ENCODE measurements around the gene GZMA. TPM values are rescaled to one million over a fixed set of nuclear protein-coding genes. Genes with fewer than 3 reads are reported as not detected.
"Not testable (repeated sequence)": the region's sequence is repeated elsewhere in the genome, so short reads cannot be mapped to it uniquely, and the experiment has no call there.

GZMA gene
- total RNA-seq, 2 experiments from 2014 or later, result 3.5 to 5.0 TPM

- H3K36me3 Mint-ChIP-seq (ENCODE audit: low read depth), result peaks cover 25% of the 10 kb centered on the region
- peak overlapping the region; percentile 50 to 64 for H3K27ac ChIP-seq (ENCODE audit: low read depth in 1 of 2, low read length in 2 of 2)
Measured at GRCh38 chr5:55096182-55096581, 6.3 kb upstream of the GZMA start.

GRCh38 chr5:55096861-55097260 is 5.6 kb upstream of the GZMA start:
- H3K27me3 ChIP-seq (ENCODE audit: control insufficient read depth in 1 of 2, insufficient read depth in 2 of 2, low read length in 2 of 2), result no peaks in the 10 kb centered on the region
- H3K9me3 Mint-ChIP-seq, result peaks cover 15% of the 10 kb centered on the region
- ATAC-seq (ENCODE audit: poor library complexity), result peak; percentile 84
- peak overlapping the region; percentile 72 for H3K4me3 Mint-ChIP-seq
- no peaks in the 10 kb centered on the region for H3K9me3 ChIP-seq (ENCODE audit: control insufficient read depth in 1 of 2, insufficient read depth in 1 of 2, low read length in 2 of 2)
- no peak overlapping the region for H3K4me3 ChIP-seq (ENCODE audit: low read length)
- intact Hi-C loops (cut with DNase I, micrococcal nuclease), result no loop called here
- H3K36me3 Mint-ChIP-seq (ENCODE audit: low read depth), result peaks cover 25% of the 10 kb centered on the region
- peaks cover 86% of the 10 kb centered on the region for H3K4me1 Mint-ChIP-seq (ENCODE audit: low read depth)
- no peaks in the 10 kb centered on the region for H3K27me3 Mint-ChIP-seq
- CTCF ChIA-PET, result interaction anchor here (1.5 kb wide), 1 partner anchor 152 kb away, joined by 4 read pairs; no protein-coding TSS in a partner anchor
- no peaks in the 10 kb centered on the region for H3K36me3 ChIP-seq (ENCODE audit: insufficient read depth, low read length)
- H3K4me1 ChIP-seq (ENCODE audit: insufficient read depth, low read length), result peaks cover 48% of the 10 kb centered on the region
- POLR2A ChIA-PET, result interaction anchor here (1.0 to 3.2 kb wide), 15 partner anchors 8 to 1813 kb away, joined by 3 to 33 read pairs (median 6); no protein-coding TSS in a partner anchor
- peak; percentile 22 to 87 (median 56) for DNase-seq
- H3K27ac Mint-ChIP-seq, result peak overlapping the region; percentile 90
- H3K27ac ChIP-seq (ENCODE audit: low read depth in 1 of 2, low read length in 2 of 2), result peak overlapping the region; percentile 50 to 64
- TF ChIP-seq, protein P1, sequence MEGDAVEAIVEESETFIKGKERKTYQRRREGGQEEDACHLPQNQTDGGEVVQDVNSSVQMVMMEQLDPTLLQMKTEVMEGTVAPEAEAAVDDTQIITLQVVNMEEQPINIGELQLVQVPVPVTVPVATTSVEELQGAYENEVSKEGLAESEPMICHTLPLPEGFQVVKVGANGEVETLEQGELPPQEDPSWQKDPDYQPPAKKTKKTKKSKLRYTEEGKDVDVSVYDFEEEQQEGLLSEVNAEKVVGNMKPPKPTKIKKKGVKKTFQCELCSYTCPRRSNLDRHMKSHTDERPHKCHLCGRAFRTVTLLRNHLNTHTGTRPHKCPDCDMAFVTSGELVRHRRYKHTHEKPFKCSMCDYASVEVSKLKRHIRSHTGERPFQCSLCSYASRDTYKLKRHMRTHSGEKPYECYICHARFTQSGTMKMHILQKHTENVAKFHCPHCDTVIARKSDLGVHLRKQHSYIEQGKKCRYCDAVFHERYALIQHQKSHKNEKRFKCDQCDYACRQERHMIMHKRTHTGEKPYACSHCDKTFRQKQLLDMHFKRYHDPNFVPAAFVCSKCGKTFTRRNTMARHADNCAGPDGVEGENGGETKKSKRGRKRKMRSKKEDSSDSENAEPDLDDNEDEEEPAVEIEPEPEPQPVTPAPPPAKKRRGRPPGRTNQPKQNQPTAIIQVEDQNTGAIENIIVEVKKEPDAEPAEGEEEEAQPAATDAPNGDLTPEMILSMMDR (IDR thresholded peaks at IDR 0.05), result no peak

More at GRCh38 chr5:55096182-55096581, 6.3 kb upstream of the GZMA start:
- ATAC-seq (ENCODE audit: poor library complexity) (peak; percentile 52), DNase-seq (peak in 5 of 14 experiments; percentile 15 to 84 (median 35))
- Histone ChIP-seq H3K9me3 (ENCODE audit: control insufficient read depth in 1 of 2, insufficient read depth in 1 of 2, low read length in 2 of 2) (no peaks in the 10 kb centered on the region), H3K27me3 (ENCODE audit: control insufficient read depth in 1 of 2, insufficient read depth in 2 of 2, low read length in 2 of 2) (no peaks in the 10 kb centered on the region), H3K4me3 (ENCODE audit: low read length) (no peak overlapping the region), H3K4me1 (ENCODE audit: insufficient read depth, low read length) (peaks cover 44% of the 10 kb centered on the region), H3K36me3 (ENCODE audit: insufficient read depth, low read length) (no peaks in the 10 kb centered on the region)
- Mint-ChIP-seq H3K27me3 (no peaks in the 10 kb centered on the region), H3K4me3 (peak overlapping the region; percentile 62), H3K9me3 (peaks cover 15% of the 10 kb centered on the region), H3K4me1 (ENCODE audit: low read depth) (peaks cover 80% of the 10 kb centered on the region), H3K27ac (peak overlapping the region; percentile 90)
- CTCF ChIA-PET, result interaction anchor here (1.5 kb wide), 1 partner anchor 152 kb away, joined by 4 read pairs; no protein-coding TSS in a partner anchor
- TF ChIP-seq, protein P1 (IDR thresholded peaks at IDR 0.05), result no peak
- intact Hi-C loops (cut with DNase I, micrococcal nuclease), result no loop called here
- POLR2A ChIA-PET, result interaction anchor here (1.0 to 3.2 kb wide), 15 partner anchors 9 to 1814 kb away, joined by 3 to 33 read pairs (median 6); no protein-coding TSS in a partner anchor

- Mint-ChIP-seq H3K27ac (peak overlapping the region; percentile 68), H3K4me3 (peak overlapping the region; percentile 85), H3K36me3 (ENCODE audit: low read depth) (peaks cover 25% of the 10 kb centered on the region), H3K4me1 (ENCODE audit: low read depth) (peaks cover 87% of the 10 kb centered on the region)
- H3K9me3 Mint-ChIP-seq; H3K27me3 ChIP-seq (ENCODE audit: control insufficient read depth in 1 of 2, insufficient read depth in 2 of 2, low read length in 2 of 2); H3K27me3 Mint-ChIP-seq; H3K9me3 ChIP-seq (ENCODE audit: control insufficient read depth in 1 of 2, insufficient read depth in 1 of 2, low read length in 2 of 2); CTCF ChIA-PET; H3K27ac ChIP-seq (ENCODE audit: low read depth in 1 of 2, low read length in 2 of 2); H3K36me3 ChIP-seq (ENCODE audit: insufficient read depth, low read length); ATAC-seq (ENCODE audit: poor library complexity); DNase-seq: not testable (repeated sequence)
- intact Hi-C loops (cut with DNase I, micrococcal nuclease), result loop anchor here (5.0 to 10.0 kb wide), 3 partner anchors 39 to 204 kb away; partner anchors contain the start of genes DHX29 (in 1 of the 2) and MTREX (in 1 of the 2)
- Histone ChIP-seq H3K4me3 (ENCODE audit: low read length) (peak overlapping the region; percentile 59), H3K4me1 (ENCODE audit: insufficient read depth, low read length) (peaks cover 56% of the 10 kb centered on the region)
- POLR2A ChIA-PET, result interaction anchor here (0.6 to 2.7 kb wide), 6 partner anchors 9 to 157 kb away, joined by 3 to 15 read pairs (median 6); no protein-coding TSS in a partner anchor
Measured at GRCh38 chr5:55101148-55101547, 1.3 kb upstream of the GZMA start.

Data from CD4-positive, alpha-beta T cell (primary cell).